ENCODE results near the gene ANKRD22.

ANKRD22 gene

GRCh38 chr10:88833156-88833555 lies 18.5 kb downstream of the ANKRD22 start:
- Histone ChIP-seq H3K27me3 (replicated peaks; ENCODE audit: control insufficient read depth, insufficient read depth, low read length) (no peaks in the 10 kb centered on the region), H3K9ac (ENCODE audit: low read length) (no peak overlapping the region), H3K9me3 (ENCODE audit: control insufficient read depth, low read length) (no peaks in the 10 kb centered on the region), H3K36me3 (ENCODE audit: control insufficient read depth, insufficient read depth, low read length, severe bottlenecking) (no peaks in the 10 kb centered on the region), H3K4me3 (ENCODE audit: low read length) (no peak overlapping the region), H3K4me1 (ENCODE audit: control insufficient read depth, insufficient read depth, low read length) (peaks cover 3% of the 10 kb centered on the region)
- no peak for DNase-seq (ENCODE audit: low read depth)

GRCh38 chr10:88832376-88832775 lies 19.3 kb downstream of the ANKRD22 start:
- Histone ChIP-seq H3K4me3 (ENCODE audit: low read length) (no peak overlapping the region), H3K9me3 (ENCODE audit: control insufficient read depth, low read length) (no peaks in the 10 kb centered on the region), H3K27me3 (replicated peaks; ENCODE audit: control insufficient read depth, insufficient read depth, low read length) (no peaks in the 10 kb centered on the region), H3K4me1 (ENCODE audit: control insufficient read depth, insufficient read depth, low read length) (peaks cover 5% of the 10 kb centered on the region), H3K36me3 (ENCODE audit: control insufficient read depth, insufficient read depth, low read length, severe bottlenecking) (no peaks in the 10 kb centered on the region), H3K9ac (ENCODE audit: low read length) (no peak overlapping the region)
- no peak for DNase-seq (ENCODE audit: low read depth)

- peaks cover 5% of the 10 kb centered on the region for H3K4me1 ChIP-seq (ENCODE audit: control insufficient read depth, insufficient read depth, low read length)
- DNase-seq (ENCODE audit: low read depth) = no peak
- no peaks in the 10 kb centered on the region for H3K9me3 ChIP-seq (ENCODE audit: control insufficient read depth, low read length)
- no peak overlapping the region for H3K9ac ChIP-seq (ENCODE audit: low read length)
- H3K27me3 ChIP-seq (replicated peaks; ENCODE audit: control insufficient read depth, insufficient read depth, low read length) = no peaks in the 10 kb centered on the region
- H3K36me3 ChIP-seq (ENCODE audit: control insufficient read depth, insufficient read depth, low read length, severe bottlenecking) = no peaks in the 10 kb centered on the region
- no peak overlapping the region for H3K4me3 ChIP-seq (ENCODE audit: low read length)
Observed at GRCh38 chr10:88831709-88832108, 19.9 kb downstream of the ANKRD22 start.

GRCh38 chr10:88830643-88831268 lies 20.9 kb downstream of the ANKRD22 start:
- no peak overlapping the region for H3K4me3 ChIP-seq (ENCODE audit: low read length)
- H3K27me3 ChIP-seq (replicated peaks; ENCODE audit: control insufficient read depth, insufficient read depth, low read length) = no peaks in the 10 kb centered on the region
- DNase-seq (ENCODE audit: low read depth) = no peak
- H3K9ac ChIP-seq (ENCODE audit: low read length) = no peak overlapping the region
- H3K9me3 ChIP-seq (ENCODE audit: control insufficient read depth, low read length) = no peaks in the 10 kb centered on the region
- H3K36me3 ChIP-seq (ENCODE audit: control insufficient read depth, insufficient read depth, low read length, severe bottlenecking) = no peaks in the 10 kb centered on the region
- H3K4me1 ChIP-seq (ENCODE audit: control insufficient read depth, insufficient read depth, low read length) = peaks cover 5% of the 10 kb centered on the region

GRCh38 chr10:88828310-88828709 lies 23.3 kb downstream of the ANKRD22 start:
- Histone ChIP-seq H3K4me3 (ENCODE audit: low read length) (no peak overlapping the region), H3K4me1 (ENCODE audit: control insufficient read depth, insufficient read depth, low read length) (peaks cover 5% of the 10 kb centered on the region), H3K36me3 (ENCODE audit: control insufficient read depth, insufficient read depth, low read length, severe bottlenecking) (no peaks in the 10 kb centered on the region), H3K9me3 (ENCODE audit: control insufficient read depth, low read length) (no peaks in the 10 kb centered on the region), H3K27me3 (replicated peaks; ENCODE audit: control insufficient read depth, insufficient read depth, low read length) (no peaks in the 10 kb centered on the region), H3K9ac (ENCODE audit: low read length) (no peak overlapping the region)
- DNase-seq (ENCODE audit: low read depth) = no peak

GRCh38 chr10:88827671-88828070 lies 24.0 kb downstream of the ANKRD22 start:
- Histone ChIP-seq H3K9me3 (ENCODE audit: control insufficient read depth, low read length) (no peaks in the 10 kb centered on the region), H3K27me3 (replicated peaks; ENCODE audit: control insufficient read depth, insufficient read depth, low read length) (no peaks in the 10 kb centered on the region), H3K36me3 (ENCODE audit: control insufficient read depth, insufficient read depth, low read length, severe bottlenecking) (no peaks in the 10 kb centered on the region), H3K4me3 (ENCODE audit: low read length) (no peak overlapping the region), H3K4me1 (ENCODE audit: control insufficient read depth, insufficient read depth, low read length) (peaks cover 5% of the 10 kb centered on the region), H3K9ac (ENCODE audit: low read length) (no peak overlapping the region)
- DNase-seq (ENCODE audit: low read depth) = no peak

GRCh38 chr10:88826388-88826787 lies 25.3 kb downstream of the ANKRD22 start:
- no peaks in the 10 kb centered on the region for H3K27me3 ChIP-seq (replicated peaks; ENCODE audit: control insufficient read depth, insufficient read depth, low read length)
- H3K9ac ChIP-seq (ENCODE audit: low read length) = no peak overlapping the region
- peaks cover 8% of the 10 kb centered on the region for H3K4me1 ChIP-seq (ENCODE audit: control insufficient read depth, insufficient read depth, low read length)
- H3K9me3 ChIP-seq (ENCODE audit: control insufficient read depth, low read length) = no peaks in the 10 kb centered on the region
- no peaks in the 10 kb centered on the region for H3K36me3 ChIP-seq (ENCODE audit: control insufficient read depth, insufficient read depth, low read length, severe bottlenecking)
- no peak for DNase-seq (ENCODE audit: low read depth)
- no peak overlapping the region for H3K4me3 ChIP-seq (ENCODE audit: low read length)

GRCh38 chr10:88820748-88821401 lies 30.8 kb downstream of the ANKRD22 start:
- Histone ChIP-seq H3K4me1 (ENCODE audit: control insufficient read depth, insufficient read depth, low read length) (peaks cover 10% of the 10 kb centered on the region), H3K4me3 (ENCODE audit: low read length) (no peak overlapping the region), H3K9ac (ENCODE audit: low read length) (no peak overlapping the region), H3K9me3 (ENCODE audit: control insufficient read depth, low read length) (no peaks in the 10 kb centered on the region), H3K36me3 (ENCODE audit: control insufficient read depth, insufficient read depth, low read length, severe bottlenecking) (no peaks in the 10 kb centered on the region), H3K27me3 (replicated peaks; ENCODE audit: control insufficient read depth, insufficient read depth, low read length) (no peaks in the 10 kb centered on the region)
- peak; percentile 95 for DNase-seq (ENCODE audit: low read depth)

- Histone ChIP-seq H3K4me1 (ENCODE audit: control insufficient read depth, insufficient read depth, low read length) (peaks cover 10% of the 10 kb centered on the region), H3K9me3 (ENCODE audit: control insufficient read depth, low read length) (no peaks in the 10 kb centered on the region), H3K9ac (ENCODE audit: low read length) (no peak overlapping the region), H3K36me3 (ENCODE audit: control insufficient read depth, insufficient read depth, low read length, severe bottlenecking) (no peaks in the 10 kb centered on the region), H3K4me3 (ENCODE audit: low read length) (no peak overlapping the region), H3K27me3 (replicated peaks; ENCODE audit: control insufficient read depth, insufficient read depth, low read length) (no peaks in the 10 kb centered on the region)
- no peak for DNase-seq (ENCODE audit: low read depth)
Observed at GRCh38 chr10:88819290-88819689, 32.4 kb downstream of the ANKRD22 start.

GRCh38 chr10:88813200-88813599 lies 38.4 kb downstream of the ANKRD22 start:
- no peak for DNase-seq (ENCODE audit: low read depth)
- peaks cover 3% of the 10 kb centered on the region for H3K27me3 ChIP-seq (replicated peaks; ENCODE audit: control insufficient read depth, insufficient read depth, low read length)

GRCh38 chr10:88810196-88810961 lies 41.3 kb downstream of the ANKRD22 start:
- Histone ChIP-seq H3K4me3 (ENCODE audit: low read length) (no peak overlapping the region), H3K27me3 (replicated peaks; ENCODE audit: control insufficient read depth, insufficient read depth, low read length) (peaks cover 3% of the 10 kb centered on the region), H3K9me3 (ENCODE audit: control insufficient read depth, low read length) (no peaks in the 10 kb centered on the region), H3K9ac (ENCODE audit: low read length) (no peak overlapping the region), H3K4me1 (ENCODE audit: control insufficient read depth, insufficient read depth, low read length) (no peaks in the 10 kb centered on the region), H3K36me3 (ENCODE audit: control insufficient read depth, insufficient read depth, low read length, severe bottlenecking) (no peaks in the 10 kb centered on the region)
- DNase-seq (ENCODE audit: low read depth) = peak; percentile 88

More at GRCh38 chr10:88813200-88813599, 38.4 kb downstream of the ANKRD22 start:
- no peaks in the 10 kb centered on the region for H3K36me3 ChIP-seq (ENCODE audit: control insufficient read depth, insufficient read depth, low read length, severe bottlenecking)
- H3K4me1 ChIP-seq (ENCODE audit: control insufficient read depth, insufficient read depth, low read length) = no peaks in the 10 kb centered on the region
- H3K9me3 ChIP-seq (ENCODE audit: control insufficient read depth, low read length) = no peaks in the 10 kb centered on the region
- no peak overlapping the region for H3K9ac ChIP-seq (ENCODE audit: low read length)
- H3K4me3 ChIP-seq (ENCODE audit: low read length) = no peak overlapping the region

All from adipocyte (in vitro differentiated cells).